GM21381 (cell line): ENCODE measurements around the gene ECSIT.

Experiments used
- ATAC-seq: cut with Tn5 transposase; IDR thresholded peaks from one replicate; pipeline ENCODE4 v1.9.1; 2021; ENCODE audit warnings: mild to moderate bottlenecking, moderate library complexity; ENCODE audit not compliant: unreplicated experiment

ECSIT gene

GRCh38 chr19:11505032-11505503 is 23.9 kb downstream of the ECSIT start:
- ATAC-seq: peak; percentile 82

- ATAC-seq: no peak
Observed at GRCh38 chr19:11504502-11505031, 24.4 kb downstream of the ECSIT start.

- ATAC-seq: no peak
Observed at GRCh38 chr19:11499890-11500420, 29.0 kb downstream of the ECSIT start.

DNA sequence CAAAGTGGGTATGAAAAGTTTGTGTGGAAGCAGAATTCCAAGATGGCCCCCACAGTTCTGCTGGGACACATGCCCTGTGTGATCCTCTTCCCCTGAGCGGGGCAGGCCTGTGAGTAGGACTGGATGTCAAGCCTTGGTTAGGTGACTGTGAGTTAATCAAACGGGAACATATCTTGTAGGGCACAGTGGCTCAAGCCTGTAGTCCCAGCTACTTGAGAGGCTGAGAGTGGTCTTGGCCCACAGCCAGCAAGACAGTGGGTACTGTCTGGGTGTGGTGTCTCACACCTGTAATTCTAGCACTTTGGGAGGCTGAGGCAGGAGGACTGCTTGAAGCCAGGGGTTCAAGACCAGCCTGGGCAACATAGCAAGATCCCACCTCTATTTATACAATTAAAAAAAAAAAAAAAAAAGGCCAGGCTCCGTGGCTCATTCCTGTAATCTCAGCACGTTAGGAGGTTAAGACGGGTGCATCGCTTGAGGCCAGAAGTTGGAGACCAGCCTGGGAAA is 29.7 kb downstream of the ECSIT start:
- no peak for ATAC-seq

GRCh38 chr19:11496391-11497163 is 32.4 kb downstream of the ECSIT start:
- ATAC-seq: no peak

- no peak for ATAC-seq
Observed at GRCh38 chr19:11495885-11496284, 33.0 kb downstream of the ECSIT start.

DNA sequence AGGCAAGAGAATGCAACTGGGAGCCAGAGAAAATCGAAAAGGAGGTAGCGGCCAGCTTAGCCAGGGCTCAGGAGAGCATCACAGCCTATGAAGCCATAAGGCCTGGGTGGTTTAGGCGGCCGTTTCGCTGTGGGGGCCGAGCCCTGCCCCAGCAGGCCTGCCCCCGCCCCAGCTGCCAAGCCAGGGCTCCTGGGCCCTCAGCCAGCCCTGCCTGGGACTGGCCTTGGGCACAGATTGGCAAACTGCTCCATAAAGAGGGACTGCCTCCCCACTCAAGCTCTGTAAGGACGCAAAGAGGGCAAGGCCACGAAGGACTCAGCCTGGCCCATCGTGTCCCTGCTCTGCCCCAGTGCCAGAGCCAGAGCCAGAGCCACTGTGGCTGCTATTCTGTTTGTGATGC is 33.5 kb downstream of the ECSIT start:
- no peak for ATAC-seq

DNA sequence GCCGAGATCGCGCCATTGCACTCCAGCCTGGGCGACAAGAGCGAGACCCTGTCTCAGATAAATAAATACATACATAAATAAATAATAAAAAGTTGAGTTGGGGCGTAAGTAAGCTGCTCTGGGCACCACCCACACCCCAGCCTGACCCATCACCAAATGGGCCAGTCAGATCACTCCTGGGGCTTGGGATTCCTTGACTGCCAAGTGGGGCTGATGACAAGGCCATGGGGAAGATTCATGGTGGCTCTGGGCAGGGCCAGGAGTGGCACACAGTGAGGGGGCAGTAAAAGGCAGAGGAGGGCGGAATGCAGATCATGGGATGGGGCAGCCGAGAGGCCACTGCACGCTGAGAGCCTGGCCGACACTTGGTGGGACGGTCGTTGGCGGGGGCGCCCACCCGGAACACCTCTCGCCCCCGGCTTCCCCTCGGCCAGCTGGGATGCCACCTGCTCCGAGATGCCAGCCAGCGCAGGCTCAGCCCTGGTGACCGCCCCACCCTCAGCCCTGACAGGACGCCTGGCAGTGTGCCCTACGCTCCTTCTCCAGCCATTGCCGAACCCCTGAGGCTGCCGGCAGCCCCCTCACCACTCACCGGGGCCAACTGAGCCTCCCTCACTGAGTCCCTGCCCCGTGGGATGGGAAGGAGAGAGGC is 34.2 kb downstream of the ECSIT start:
- no peak for ATAC-seq

- ATAC-seq: no peak
Observed at GRCh38 chr19:11489378-11489777, 39.6 kb downstream of the ECSIT start.

DNA sequence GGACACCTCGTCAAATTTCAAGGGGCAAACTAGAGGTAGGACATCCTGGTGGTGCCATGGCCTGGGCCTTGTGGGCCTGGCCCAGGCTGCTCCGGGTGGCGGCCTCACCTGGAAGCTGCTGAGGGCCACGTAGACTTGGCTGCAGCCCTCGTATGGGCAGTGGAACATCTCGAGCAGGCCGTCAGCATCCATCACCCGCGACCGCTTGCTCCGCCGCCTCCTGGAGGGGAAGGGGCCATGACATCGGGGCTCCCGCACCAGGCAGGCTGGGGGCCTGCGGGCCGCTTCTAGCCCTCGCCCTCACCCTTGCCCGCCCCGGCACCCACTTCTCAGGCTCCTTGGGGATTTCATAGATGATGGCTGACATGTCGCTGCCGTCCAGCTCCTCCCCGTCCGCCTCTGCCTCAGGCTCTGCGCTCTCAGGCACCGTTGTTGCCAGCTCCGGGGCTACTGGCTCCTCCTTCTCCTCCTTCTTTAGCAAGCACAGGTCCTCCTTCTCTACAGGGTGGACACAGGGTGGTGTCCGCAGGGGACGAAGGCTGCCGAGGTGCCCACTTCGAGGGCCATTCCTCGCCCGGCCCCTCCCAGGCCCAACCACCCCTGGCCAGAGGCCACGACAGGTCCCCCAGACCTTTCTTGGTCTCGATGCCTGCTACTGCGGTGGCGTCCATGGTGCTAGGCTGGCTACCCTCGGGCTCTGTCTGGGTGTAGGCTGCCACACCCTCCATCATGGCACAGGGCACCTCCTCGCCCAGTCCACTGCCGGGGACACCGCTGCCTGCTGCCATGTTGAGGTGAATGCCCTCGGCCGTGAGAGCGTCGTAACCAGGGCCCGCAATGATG is 42.1 kb downstream of the ECSIT start:
- ATAC-seq: no peak

- ATAC-seq: no peak
Observed at GRCh38 chr19:11485245-11485837, 43.6 kb downstream of the ECSIT start.

DNA sequence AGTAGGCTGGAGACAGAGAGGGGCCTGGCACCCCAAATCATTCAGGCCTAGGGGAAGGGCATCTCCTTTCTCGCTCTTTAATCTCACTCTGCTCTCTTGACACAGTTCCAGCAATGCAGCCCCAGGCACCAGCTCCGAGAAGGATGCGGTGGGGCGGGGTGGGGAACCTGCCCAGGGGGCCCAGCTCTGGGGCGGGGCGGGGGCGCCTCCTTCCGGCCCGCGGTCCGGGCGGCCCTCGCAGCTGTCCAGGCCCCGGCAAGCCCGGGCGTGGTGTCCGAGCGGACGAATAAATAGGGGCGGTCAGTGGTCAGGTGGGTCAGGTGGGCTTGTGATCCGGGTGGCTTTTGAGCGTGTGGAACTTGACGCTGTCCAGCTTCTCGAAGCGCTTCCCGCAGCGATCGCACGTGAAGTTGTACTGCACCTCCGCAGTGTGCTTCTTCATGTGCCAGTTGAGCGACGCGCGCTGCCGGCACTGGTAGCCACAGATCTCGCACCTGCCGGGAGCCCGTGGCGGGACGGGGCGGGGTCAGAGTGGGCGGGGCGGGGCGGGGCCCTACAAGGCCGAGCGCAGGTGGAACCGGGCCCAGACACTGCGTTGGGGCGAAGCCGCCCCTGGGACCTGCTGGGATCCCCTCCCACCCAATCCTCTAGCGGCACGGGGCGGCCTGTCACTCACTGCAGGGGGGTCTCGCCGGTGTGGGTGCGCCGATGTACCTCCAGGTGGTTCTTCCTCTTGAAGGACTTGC is 45.4 kb downstream of the ECSIT start:
- ATAC-seq: no peak

GRCh38 chr19:11482384-11483050 is 46.4 kb downstream of the ECSIT start:
- peak; percentile 72 for ATAC-seq

DNA sequence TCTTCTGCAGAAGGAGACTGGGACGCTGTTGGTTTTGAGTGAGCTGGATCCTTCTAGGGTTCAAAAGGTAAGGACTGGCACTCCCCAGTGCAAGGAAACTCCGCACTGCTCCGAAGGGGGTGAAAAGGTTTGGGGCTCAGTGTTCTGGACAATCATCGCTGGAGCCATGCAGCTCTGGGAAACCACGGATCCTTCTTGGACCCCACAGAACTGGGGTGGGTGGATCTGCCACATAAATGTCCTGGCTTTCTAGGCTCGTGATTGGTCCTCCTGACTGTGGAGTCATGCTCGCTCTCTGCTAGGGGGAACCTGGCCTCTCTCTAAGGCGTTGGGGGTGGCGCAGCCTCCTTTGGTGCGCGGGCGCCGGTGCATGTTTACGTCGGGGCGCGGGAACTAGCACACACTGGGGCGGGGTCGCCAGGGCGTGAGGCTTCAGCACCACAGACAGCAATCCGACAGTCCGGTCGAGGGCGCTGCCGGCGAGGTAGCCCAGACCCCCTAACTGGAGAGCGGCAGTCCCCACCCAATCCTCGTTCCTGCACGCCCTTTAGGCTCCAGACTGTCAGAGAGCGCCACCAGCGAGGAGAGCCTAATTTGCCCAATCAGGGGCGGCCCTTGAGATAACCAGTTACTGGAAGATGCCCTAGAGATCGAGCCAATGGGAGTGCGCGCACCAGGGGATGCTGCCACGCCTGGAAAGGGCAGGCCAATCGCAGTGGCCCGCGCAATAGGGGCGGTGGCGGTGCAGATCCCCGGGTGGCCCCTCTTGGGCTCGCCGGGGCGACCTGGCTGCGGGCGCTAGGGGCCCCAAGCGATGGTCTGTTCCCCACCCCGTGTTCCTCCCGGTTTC is 47.2 kb downstream of the ECSIT start:
- peak; percentile 45 for ATAC-seq

- no peak for ATAC-seq
Observed at GRCh38 chr19:11480715-11481533, 48.0 kb downstream of the ECSIT start, which contains the start of gene ELAVL3. Gene ELAVL3 (minus strand): TSS chr19:11481046. CDS start chr19:11480608, 438 bp downstream.

DNA sequence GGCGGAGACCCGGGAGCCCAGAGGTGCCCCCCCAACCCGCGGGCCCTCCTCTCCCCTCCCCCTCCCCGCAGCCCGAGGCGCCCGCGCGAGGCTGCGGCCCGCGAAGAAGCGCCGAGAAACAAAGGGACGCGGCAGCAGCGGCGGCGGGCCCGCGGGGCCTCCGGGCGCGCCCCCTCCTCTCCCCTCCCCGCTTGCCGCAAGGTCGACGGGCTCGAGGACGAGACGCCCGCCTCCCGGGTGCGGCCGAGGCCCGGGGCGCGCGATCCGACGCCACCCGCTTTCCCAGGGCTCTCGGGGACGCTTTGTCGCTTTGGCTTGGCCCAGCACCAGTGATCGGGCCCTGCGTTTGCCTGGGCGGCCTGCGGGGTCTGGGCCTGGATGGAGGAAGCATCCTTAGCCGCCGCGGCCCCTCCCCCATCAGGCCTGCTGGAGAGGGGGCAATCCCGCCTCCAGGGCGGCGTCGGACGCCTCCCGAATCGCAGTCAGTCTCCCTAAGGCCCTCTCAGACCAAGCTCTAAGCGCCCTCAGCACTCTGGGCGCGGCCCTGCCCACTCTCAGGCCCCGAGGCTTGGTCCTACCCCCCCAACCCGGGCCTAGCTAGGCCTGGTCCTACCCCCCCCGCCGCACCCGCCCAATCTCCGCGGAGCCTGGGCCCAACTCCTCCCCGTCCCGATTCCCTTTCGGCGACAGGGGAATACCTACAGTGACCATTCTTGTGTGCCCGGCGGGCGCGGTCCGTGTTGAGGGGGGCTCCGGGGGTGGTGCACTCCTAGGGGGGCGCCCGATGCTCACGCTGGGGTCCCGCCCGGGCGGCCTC is 48.8 kb downstream of the ECSIT start:
- ATAC-seq: no peak
